Measurements from ENCODE around the gene GID8.

- TF ChIP-seq CTCF (IDR thresholded peaks at IDR 0.05; ENCODE audit: insufficient read depth, low read length, poor library complexity, severe bottlenecking) (no peak), EZH2phosphoT487 (conservative IDR thresholded peaks at IDR 0.05; ENCODE audit: low read length) (no peak)
These were observed 44.2 kb upstream of the GID8 start for GRCh38 chr20:62893700-62894099.

Data from SU-DHL-6 (cell line).